ENCODE measurements around the gene SH2D1A.

SH2D1A gene

GRCh38 chrX:124415115-124415800 lies 68.9 kb downstream of the SH2D1A start:
- DNase-seq (ENCODE audit: low read depth in 2 of 3, low spot score in 1 of 3) = no peak

- no peak for DNase-seq (ENCODE audit: low read depth in 2 of 3, low spot score in 1 of 3)
Measured at GRCh38 chrX:124421898-124422655, 75.7 kb downstream of the SH2D1A start.

Data from stimulated activated CD4-positive, alpha-beta T cell treated with anti-CD3 and anti-CD28 coated beads, Interleukin-12 subunit alpha, Interleukin-12 subunit beta, amount 100 ng/mL, for 48 hours (primary cell).